Suprapubic skin (tissue), 4 donors: ENCODE measurements around the gene FOXO3. TPM values are rescaled to one million over a fixed set of nuclear protein-coding genes. Genes with fewer than 3 reads are reported as not detected.

ENCODE experiments used
- DNase-seq, 2 donors: peaks; one replicate each; pipeline ENCODE4 v3.0.0-alpha.2; 2019; ENCODE audit warnings: low spot score in 2 of 2
- H3K27ac ChIP-seq: fragments of 200-600 bp; sonication (generic); one replicate; pipeline ENCODE4 v1.5.1; 2019
- H3K27me3 ChIP-seq: fragments of 200-600 bp; sonication (generic); one replicate; pipeline ENCODE4 v1.5.1; 2019
- H3K36me3 ChIP-seq: fragments of 200-600 bp; sonication (generic); one replicate; pipeline ENCODE4 v1.5.1; 2019
- H3K4me1 ChIP-seq: fragments of 200-600 bp; sonication (generic); one replicate; pipeline ENCODE4 v1.5.1; 2019
- H3K4me3 ChIP-seq: fragments of 200-600 bp; sonication (generic); one replicate; pipeline ENCODE4 v1.5.1; 2019; ENCODE audit warnings: mild to moderate bottlenecking
- H3K9me3 ChIP-seq: fragments of 200-600 bp; sonication (generic); one replicate; pipeline ENCODE4 v1.5.1; 2019
- CTCF ChIP-seq, 2 donors: fragments of 200-600 bp in 1 of 2; fragments of 450-650 bp in 1 of 2; sonication (generic) in 1 of 2; IDR thresholded peaks; one replicate each; pipeline ENCODE4 v1.5.1; 2016 to 2019; ENCODE audit warnings: antibody characterized with exemption in 2 of 2, mild to moderate bottlenecking in 1 of 2, moderate library complexity in 1 of 2
- EP300 ChIP-seq: sonication (generic); formaldehyde crosslinking; IDR thresholded peaks from one replicate; pipeline ENCODE4 v1.6.1; 2017; ENCODE audit warnings: antibody characterized with exemption
- POLR2A ChIP-seq, 2 donors: fragments of 450-650 bp; IDR thresholded peaks; one replicate each; pipeline ENCODE4 v1.6.1; 2017; ENCODE audit warnings: antibody characterized with exemption in 2 of 2, mild to moderate bottlenecking in 2 of 2, moderate library complexity in 2 of 2
- POLR2AphosphoS5 ChIP-seq, 3 donors: sonication (generic); formaldehyde crosslinking; IDR thresholded peaks; one replicate each; pipeline ENCODE4 v1.6.1; 2017; ENCODE audit warnings: antibody characterized with exemption in 3 of 3
- WGBS: methylation state at CpG from one replicate; pipeline ENCODE4 v1.1.5; 2018; 5-methylcytosine and 5-hydroxymethylcytosine counted together
- total RNA-seq, 4 donors: library from RNA; depleted of rRNA; stranded (reverse); fragments of >200 nt; gene quantifications; one replicate each; pipeline ENCODE4 v1.1.0, GENCODE V29; 2016

FOXO3 gene
- total RNA-seq, 4 donors from 2014 or later = 103 to 141 (median 121) TPM

DNA sequence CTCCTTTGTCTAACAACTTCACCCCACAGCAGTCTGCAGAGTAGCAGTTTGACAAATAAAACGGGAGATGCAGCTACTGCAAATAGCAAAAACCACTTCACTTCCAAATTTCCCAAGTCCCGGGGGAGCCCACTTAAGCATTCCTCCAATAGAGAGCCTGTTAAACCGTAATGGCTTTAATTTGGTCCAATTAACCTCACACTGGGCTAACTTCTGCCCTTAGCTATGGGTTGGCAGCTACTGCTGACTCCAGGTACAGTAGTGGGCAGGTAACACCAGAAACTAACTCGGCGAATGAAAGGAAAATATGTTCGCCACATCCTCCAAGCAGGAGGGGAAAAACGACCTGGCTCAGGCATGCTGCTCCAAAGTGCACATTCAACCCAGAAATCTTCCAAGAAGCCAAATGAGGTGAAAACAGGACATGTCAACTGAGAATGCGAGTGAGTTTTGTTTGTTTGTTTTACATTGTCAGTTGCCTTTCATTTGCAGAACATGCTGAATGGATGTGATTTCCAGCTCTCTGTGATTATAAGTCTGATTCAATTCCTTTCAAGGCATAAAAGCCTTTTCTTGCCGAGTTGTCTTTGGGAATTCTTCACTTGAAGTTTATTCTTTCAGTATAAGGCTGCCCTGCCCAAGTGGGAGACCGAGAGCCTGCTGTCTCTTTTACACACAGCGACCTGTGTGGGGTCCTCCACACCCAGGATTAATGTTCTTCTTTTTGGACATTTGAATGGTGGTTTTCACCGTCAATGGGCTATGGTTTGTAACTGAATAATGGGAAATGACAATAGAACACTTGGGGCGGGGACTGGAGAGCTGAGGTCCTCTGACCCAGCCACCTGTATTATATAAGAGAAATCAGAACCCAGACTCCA lies 170.2 kb downstream of the FOXO3 start:
- H3K36me3 ChIP-seq = no peaks in the 10 kb centered on the region
- no peak for TF ChIP-seq CTCF (IDR thresholded peaks at IDR 0.05)
- TF ChIP-seq POLR2AphosphoS5 (IDR thresholded peaks at IDR 0.05) = no peak
- TF ChIP-seq POLR2A (IDR thresholded peaks at IDR 0.05) = no peak
- no peak for TF ChIP-seq EP300
- DNase-seq = peak in 1 of 2 donors; percentile 31

DNA sequence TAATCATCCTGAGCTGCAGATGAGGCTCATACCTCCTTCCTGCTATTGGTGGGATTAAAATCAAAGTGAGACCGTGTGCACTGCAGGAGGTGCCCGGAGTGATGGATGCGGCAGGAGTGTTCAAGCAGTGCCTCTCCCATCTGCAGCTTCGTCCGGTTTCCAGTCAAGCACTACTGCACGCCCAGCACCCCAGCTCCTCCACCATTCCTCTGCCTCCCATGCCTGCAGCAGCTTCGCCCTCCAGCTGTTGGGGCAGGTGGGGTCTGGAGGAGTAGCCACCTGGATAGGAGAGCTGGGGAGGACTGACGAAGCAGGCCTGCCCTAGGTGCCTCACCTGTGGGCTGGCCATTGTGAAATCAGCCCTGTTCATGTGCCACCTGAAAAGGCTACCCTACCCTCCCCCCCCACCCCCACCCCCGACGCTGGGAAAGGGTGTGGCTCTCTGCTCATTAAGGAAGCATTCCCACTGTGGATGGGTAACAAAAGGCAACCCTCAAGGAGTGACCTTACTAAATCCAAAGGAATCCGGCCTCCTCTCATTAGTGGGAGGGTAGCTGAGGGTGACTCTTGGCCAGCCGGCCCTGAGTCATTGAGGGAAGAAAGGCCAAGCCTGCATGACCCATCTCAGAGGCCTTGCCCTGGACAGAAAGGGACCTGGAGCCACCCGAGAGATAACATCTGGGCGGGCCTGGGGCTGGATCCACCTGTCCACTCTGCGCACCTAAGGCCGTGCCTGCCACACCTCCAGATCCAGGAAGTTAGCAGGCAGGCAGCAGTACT lies 171.6 kb downstream of the FOXO3 start:
- no peak for TF ChIP-seq POLR2AphosphoS5 (IDR thresholded peaks at IDR 0.05)
- TF ChIP-seq POLR2A (IDR thresholded peaks at IDR 0.05) = no peak
- no peak for TF ChIP-seq EP300
- no peak for TF ChIP-seq CTCF (IDR thresholded peaks at IDR 0.05)
- Histone ChIP-seq H3K27me3 (no peaks in the 10 kb centered on the region), H3K36me3 (no peaks in the 10 kb centered on the region), H3K4me1 (peaks cover 18% of the 10 kb centered on the region), H3K27ac (no peak overlapping the region), H3K4me3 (no peak overlapping the region), H3K9me3 (no peaks in the 10 kb centered on the region)
- DNase-seq = peak in 1 of 2 donors; percentile 63
- whole genome bisulfite sequencing = 93% methylated on average over 11 of the region's 16 CpGs

More for the DNA sequence above, 170.2 kb downstream of the FOXO3 start:
- H3K27ac ChIP-seq = no peak overlapping the region
- no peaks in the 10 kb centered on the region for H3K9me3 ChIP-seq
- 68% methylated on average over 13 of the region's 13 CpGs for WGBS
- peaks cover 6% of the 10 kb centered on the region for H3K4me1 ChIP-seq
- no peak overlapping the region for H3K4me3 ChIP-seq
- no peaks in the 10 kb centered on the region for H3K27me3 ChIP-seq

- TF ChIP-seq CTCF (IDR thresholded peaks at IDR 0.05) (no peak), POLR2A (IDR thresholded peaks at IDR 0.05) (no peak), EP300 (no peak), POLR2AphosphoS5 (IDR thresholded peaks at IDR 0.05) (no peak)
- no peaks in the 10 kb centered on the region for H3K27me3 ChIP-seq
- no peaks in the 10 kb centered on the region for H3K36me3 ChIP-seq
- DNase-seq = peak in 1 of 2 donors; percentile 31
- no peak overlapping the region for H3K27ac ChIP-seq
- H3K9me3 ChIP-seq = no peaks in the 10 kb centered on the region
- peaks cover 26% of the 10 kb centered on the region for H3K4me1 ChIP-seq
- no peak overlapping the region for H3K4me3 ChIP-seq
- WGBS = 100% methylated on average over 1 of the region's 1 CpG
Measured at GRCh38 chr6:108733051-108733450, 172.3 kb downstream of the FOXO3 start.

DNA sequence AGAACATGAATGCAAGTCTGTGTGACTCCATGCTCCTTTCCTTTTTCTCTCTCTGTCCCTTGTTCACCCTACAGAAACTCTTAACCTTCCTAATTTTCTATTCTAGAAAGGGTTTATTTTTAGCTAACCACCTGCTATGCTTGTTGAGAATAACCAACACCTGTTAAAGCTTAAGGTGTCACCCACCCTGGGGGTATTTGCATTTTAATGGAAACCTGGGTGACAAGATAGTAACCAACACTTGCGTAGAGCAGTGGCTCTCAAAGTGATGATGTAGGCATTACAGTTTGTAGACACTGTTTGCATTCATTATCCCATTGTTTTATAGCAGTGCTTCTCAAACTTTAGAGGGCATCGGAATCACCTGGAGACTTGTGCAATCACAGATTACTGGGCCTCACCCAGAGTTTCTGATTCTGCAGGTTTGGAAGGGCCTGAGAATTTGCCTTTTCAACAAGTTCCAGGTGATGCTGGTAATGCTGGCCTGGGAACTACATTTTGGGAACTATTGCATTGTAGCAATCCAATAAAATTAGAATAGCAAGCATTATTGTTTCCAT lies 173.1 kb downstream of the FOXO3 start:
- DNase-seq = peak in 1 of 2 donors; percentile 2
- no peak overlapping the region for H3K27ac ChIP-seq
- H3K4me3 ChIP-seq = no peak overlapping the region
- TF ChIP-seq EP300 = no peak
- no peak for TF ChIP-seq POLR2AphosphoS5 (IDR thresholded peaks at IDR 0.05)
- TF ChIP-seq CTCF (IDR thresholded peaks at IDR 0.05) = no peak
- TF ChIP-seq POLR2A (IDR thresholded peaks at IDR 0.05) = no peak
- H3K9me3 ChIP-seq = no peaks in the 10 kb centered on the region
- peaks cover 33% of the 10 kb centered on the region for H3K4me1 ChIP-seq
- no peaks in the 10 kb centered on the region for H3K36me3 ChIP-seq
- WGBS = 80% methylated on average over 2 of the region's 2 CpGs
- no peaks in the 10 kb centered on the region for H3K27me3 ChIP-seq
